IMR-90 (cell line): ENCODE measurements around the gene LTB4R. TPM values are rescaled to one million over a fixed set of nuclear protein-coding genes. Genes with fewer than 3 reads are reported as not detected.
A peak's percentile ranks its signal among the peaks of the same experiment; 100 is the strongest.

Experiments
- ATAC-seq: fragments of 200-7000 bp; cut with Tn5 transposase; 2 replicates; pipeline ENCODE4 v1.9.1; 2020; ENCODE audit warnings: low read depth, mild to moderate bottlenecking, moderate library complexity
- BruUV-seq: library from RNA; stranded (reverse); fragments of 400-500 nt; replicated peaks from 2 replicates; lab custom pipeline; 2021; lab: Mats Ljungman, UMichigan
- CTCF ChIA-PET: fragments of 300-600 bp; formaldehyde crosslinking; extraction: SDS; loops from one replicate; lab custom pipeline; 2021; ENCODE audit warnings: antibody characterized with exemption; lab: Yijun Ruan, JAX
- POLR2A ChIA-PET: fragments of 300-600 bp; sonication (Branson Sonifier 250); formaldehyde crosslinking; loops from one replicate; lab custom pipeline; 2022; ENCODE audit warnings: antibody characterized with exemption; ENCODE audit not compliant: unreplicated experiment; lab: Charles Lee
- DNase-seq: peaks from one replicate; pipeline ENCODE4 v3.0.0; 2013
- H2AFZ ChIP-seq: replicated peaks from 2 replicates; pipeline ENCODE3; 2013; ENCODE audit warnings: low read length, mild to moderate bottlenecking; ENCODE audit not compliant: poor library complexity
- H2AK5ac ChIP-seq: 2 replicates; pipeline ENCODE4 v1.6.1; 2013; ENCODE audit warnings: low read depth, low read length, inconsistent platforms
- H2AK9ac ChIP-seq: replicated peaks from 2 replicates; pipeline ENCODE3; 2013; ENCODE audit warnings: mild to moderate bottlenecking, low read depth, low read length, moderate library complexity; ENCODE audit not compliant: poor library complexity
- H2BK120ac ChIP-seq: 2 replicates; pipeline ENCODE4 v1.6.1; 2013; ENCODE audit warnings: low read depth, low read length, inconsistent platforms
- H2BK15ac ChIP-seq: 3 replicates; pipeline ENCODE4 v1.6.1; 2013; ENCODE audit warnings: low read depth, low read length, inconsistent platforms
- H2BK20ac ChIP-seq: 2 replicates; pipeline ENCODE4 v1.6.1; 2013; ENCODE audit warnings: low read depth, mild to moderate bottlenecking, inconsistent platforms, low read length, moderate library complexity
- H2BK5ac ChIP-seq: 2 replicates; pipeline ENCODE4 v1.6.1; 2013; ENCODE audit warnings: mild to moderate bottlenecking, low read depth, low read length, inconsistent platforms; ENCODE audit not compliant: poor library complexity, severe bottlenecking
- H3K14ac ChIP-seq: replicated peaks from 2 replicates; pipeline ENCODE4 v1.6.1; 2013; ENCODE audit warnings: low read depth, low read length, inconsistent platforms
- H3K18ac ChIP-seq: 2 replicates; pipeline ENCODE4 v1.6.1; 2013; ENCODE audit warnings: low read depth, low read length, control low read depth
- H3K23ac ChIP-seq: 2 replicates; pipeline ENCODE4 v1.6.1; 2013; ENCODE audit warnings: low read depth, low read length, inconsistent platforms
- H3K27ac ChIP-seq: 2 replicates; pipeline ENCODE4 v1.5.1; 2013; ENCODE audit warnings: mild to moderate bottlenecking, control low read depth, low read length; ENCODE audit not compliant: insufficient read depth
- H3K27me3 ChIP-seq: 2 replicates; pipeline ENCODE4 v1.6.1; 2013; ENCODE audit warnings: low read length; ENCODE audit not compliant: control insufficient read depth, insufficient read depth
- H3K36me3 ChIP-seq: 2 replicates; pipeline ENCODE4 v1.6.1; 2013; ENCODE audit warnings: low read length, mixed read lengths; ENCODE audit not compliant: control insufficient read depth, insufficient read depth
- H3K4ac ChIP-seq: 2 replicates; pipeline ENCODE4 v1.6.1; 2013; ENCODE audit warnings: low read depth, low read length, inconsistent platforms
- H3K4me1 ChIP-seq: 2 replicates; pipeline ENCODE4 v1.6.1; 2013; ENCODE audit warnings: low read length, mixed read lengths; ENCODE audit not compliant: control insufficient read depth, insufficient read depth
- H3K4me2 ChIP-seq: 2 replicates; pipeline ENCODE4 v1.6.1; 2013; ENCODE audit warnings: low read depth, mild to moderate bottlenecking, control low read depth, low read length, moderate library complexity
- H3K4me3 ChIP-seq: 2 replicates; pipeline ENCODE4 v1.5.1; 2013; ENCODE audit warnings: low read depth, mild to moderate bottlenecking, control low read depth, low read length, moderate library complexity; ENCODE audit not compliant: insufficient read depth
- H3K56ac ChIP-seq: 2 replicates; pipeline ENCODE4 v1.6.1; 2013; ENCODE audit warnings: low read length, inconsistent platforms; ENCODE audit not compliant: insufficient read depth; ENCODE audit errors: extremely low read depth
- H3K79me1 ChIP-seq, 2 experiments: 2 replicates each; pipeline ENCODE4 v1.6.1; 2013; ENCODE audit warnings: low read length in 2 of 2, inconsistent platforms in 1 of 2, low read depth in 1 of 2
- H3K9ac ChIP-seq: 2 replicates; pipeline ENCODE4 v1.6.1; 2013; ENCODE audit warnings: low read depth, low read length, control low read depth
- H3K9me1 ChIP-seq: 2 replicates; pipeline ENCODE4 v1.6.1; 2013; ENCODE audit warnings: low read length, inconsistent platforms; ENCODE audit not compliant: insufficient read depth
- H3K9me3 ChIP-seq: 2 replicates; pipeline ENCODE4 v1.6.1; 2013; ENCODE audit warnings: low read length; ENCODE audit not compliant: control insufficient read depth, insufficient read depth
- H4K20me1 ChIP-seq: 2 replicates; pipeline ENCODE4 v1.6.1; 2013; ENCODE audit warnings: low read length, inconsistent platforms; ENCODE audit not compliant: insufficient read depth
- H4K5ac ChIP-seq: 2 replicates; pipeline ENCODE4 v1.6.1; 2013; ENCODE audit warnings: mild to moderate bottlenecking, low read depth, low read length, control low read depth
- H4K8ac ChIP-seq, 2 experiments: 2 replicates each; pipeline ENCODE4 v1.6.1; 2013; ENCODE audit warnings: low read depth in 2 of 2, low read length in 2 of 2, control low read depth in 1 of 2, inconsistent platforms in 1 of 2
- H4K91ac ChIP-seq: 2 replicates; pipeline ENCODE4 v1.6.1; 2013; ENCODE audit warnings: low read depth, low read length, inconsistent platforms; ENCODE audit not compliant: insufficient read depth
- CTCF ChIP-seq: conservative IDR thresholded peaks from 2 replicates; pipeline ENCODE4 v1.5.1; 2012; ENCODE audit warnings: mild to moderate bottlenecking, low read depth, low read length, improper control_type of control experiment
- WGBS, 2 experiments: methylation state at CpG; one replicate each; pipeline versions ENCODE4 v1.1.5 to v1.1.7; 2013; ENCODE audit warnings: missing lambda C conversion rate in 2 of 2; ENCODE audit not compliant: insufficient read length in 1 of 2; ENCODE audit errors: extremely low coverage in 2 of 2; 5-methylcytosine and 5-hydroxymethylcytosine counted together
- dilution Hi-C: fragments of 300-500 bp; cut with HindIII; formaldehyde crosslinking; loops from one replicate; pipeline ENCODE4 v1.14.3; 2018; ENCODE audit warnings: low sequenced_read_pairs; ENCODE audit not compliant: unreplicated experiment
- in situ Hi-C: fragments of 300-500 bp; cut with MboI; formaldehyde crosslinking; loops from 3 replicates; pipeline ENCODE4 v1.14.3; 2019; ENCODE audit warnings: low sequenced_read_pairs, inconsistent platforms, mixed read lengths
- intact Hi-C: fragments of 100-400 bp; cut with micrococcal nuclease; formaldehyde crosslinking; loops from 2 replicates; pipeline ENCODE4 v1.10.0; 2022
- polyA plus RNA-seq, 3 experiments: library from polyadenylated mRNA; depleted of rRNA; stranded (reverse); fragments of >200 nt; gene quantifications; 2 replicates each; pipeline ENCODE4 v1.2.3, GENCODE V29; 2012; ENCODE audit warnings: low replicate concordance in 1 of 3
- total RNA-seq: library from RNA; depleted of rRNA; stranded (reverse); fragments of >200 nt; gene quantifications from 2 replicates; pipeline ENCODE4 v1.2.3, GENCODE V29; 2012
- TF ChIP-seq, protein P1 (sequence below): fragments of 150-350 bp; IDR thresholded peaks from 2 replicates; pipeline ENCODE4 v1.6.1; 2017; ENCODE audit warnings: mild to moderate bottlenecking, antibody characterized with exemption, low read length, low read depth

The LTB4R gene
- total and polyA plus RNA-seq, 2 of the 4 experiments (the other 2 are of a cell fraction), result 0.18 to 2.3 TPM

- no peaks in the 10 kb centered on the region for H3K9me3 ChIP-seq
- peak overlapping the region; percentile 64 for H2AFZ ChIP-seq
- peaks cover 2% of the 10 kb centered on the region; the same call in 1 of the 2 replicates for H3K4me1 ChIP-seq
- no peak overlapping the region for H2BK20ac ChIP-seq
- dilution Hi-C loops (no loop called here), intact Hi-C loops (no loop called here), in situ Hi-C loops (no loop called here)
- no peak overlapping the region for H3K56ac ChIP-seq
- no peak overlapping the region for H3K4me3 ChIP-seq
- no peak overlapping the region for H2BK5ac ChIP-seq
- BruUV-seq, result no TSS peak
- 35% methylated on average over 48 of the region's 70 CpGs; no CpG with 5 or more reads in 1 of the 2 experiments for WGBS, 2 experiments
- H3K27ac ChIP-seq, result no peak overlapping the region
- H3K9me1 ChIP-seq, result peaks cover 6% of the 10 kb centered on the region
- no peak overlapping the region for H2BK120ac ChIP-seq
- no peak overlapping the region for H3K9ac ChIP-seq
- H2AK5ac ChIP-seq, result no peak overlapping the region
- H4K20me1 ChIP-seq, result no peaks in the 10 kb centered on the region; the same call in 1 of the 2 replicates
- H2AK9ac ChIP-seq, result no peak overlapping the region
- H4K5ac ChIP-seq, result no peak overlapping the region
- ChIA-PET POLR2A (no interaction called here), CTCF (interaction anchor here (0.6 kb wide), 1 partner anchor 69 kb away, joined by 4 read pairs; no protein-coding TSS in a partner anchor)
- no peak overlapping the region for H3K14ac ChIP-seq
- H2BK15ac ChIP-seq, result no peak overlapping the region
- ATAC-seq (peak; percentile 28), DNase-seq (no peak)
- peaks cover 37% of the 10 kb centered on the region for H3K27me3 ChIP-seq
- no peak overlapping the region for H3K4me2 ChIP-seq
- H4K8ac ChIP-seq, result no peak overlapping the region
- H4K91ac ChIP-seq, result no peak overlapping the region
- TF ChIP-seq, protein P1, sequence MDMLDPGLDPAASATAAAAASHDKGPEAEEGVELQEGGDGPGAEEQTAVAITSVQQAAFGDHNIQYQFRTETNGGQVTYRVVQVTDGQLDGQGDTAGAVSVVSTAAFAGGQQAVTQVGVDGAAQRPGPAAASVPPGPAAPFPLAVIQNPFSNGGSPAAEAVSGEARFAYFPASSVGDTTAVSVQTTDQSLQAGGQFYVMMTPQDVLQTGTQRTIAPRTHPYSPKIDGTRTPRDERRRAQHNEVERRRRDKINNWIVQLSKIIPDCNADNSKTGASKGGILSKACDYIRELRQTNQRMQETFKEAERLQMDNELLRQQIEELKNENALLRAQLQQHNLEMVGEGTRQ, result no peak
- TF ChIP-seq CTCF, result peak; percentile 9; the same call in 1 of the 2 replicates
- no peak overlapping the region for H3K4ac ChIP-seq
- H3K23ac ChIP-seq, result no peak overlapping the region
- no peaks in the 10 kb centered on the region for H3K79me1 ChIP-seq
- no peaks in the 10 kb centered on the region for H3K36me3 ChIP-seq
- H3K18ac ChIP-seq, result no peak overlapping the region
Measured at GRCh38 chr14:24315807-24316596, 4.7 kb downstream of the LTB4R start.
